Upper lobe of left lung (tissue), 4 donors: Measurements from ENCODE around the gene S100G.

Source experiments
- EP300 ChIP-seq, 4 donors: sonication (generic); formaldehyde crosslinking; IDR thresholded peaks; one replicate each; pipeline ENCODE4 v1.5.1; 2017; ENCODE audit warnings: antibody characterized with exemption in 4 of 4, control low read depth in 2 of 4
- POLR2A ChIP-seq, 4 donors: fragments of 450-650 bp; IDR thresholded peaks; one replicate each; pipeline ENCODE4 v1.5.1; 2016 to 2017; ENCODE audit warnings: antibody characterized with exemption in 4 of 4, mild to moderate bottlenecking in 2 of 4
- POLR2AphosphoS5 ChIP-seq, 2 donors: sonication (generic); formaldehyde crosslinking; IDR thresholded peaks; one replicate each; pipeline ENCODE4 v1.5.1; 2017; ENCODE audit warnings: antibody characterized with exemption in 2 of 2
- TF ChIP-seq, protein P1 (sequence below), 6 experiments: fragments of 450-650 bp in 4 of 6; fragments of 200-600 bp in 2 of 6; sonication (generic) in 2 of 6; IDR thresholded peaks; one replicate each; pipeline ENCODE4 v1.5.1; 2016 to 2019; ENCODE audit warnings: antibody characterized with exemption in 6 of 6

DNA sequence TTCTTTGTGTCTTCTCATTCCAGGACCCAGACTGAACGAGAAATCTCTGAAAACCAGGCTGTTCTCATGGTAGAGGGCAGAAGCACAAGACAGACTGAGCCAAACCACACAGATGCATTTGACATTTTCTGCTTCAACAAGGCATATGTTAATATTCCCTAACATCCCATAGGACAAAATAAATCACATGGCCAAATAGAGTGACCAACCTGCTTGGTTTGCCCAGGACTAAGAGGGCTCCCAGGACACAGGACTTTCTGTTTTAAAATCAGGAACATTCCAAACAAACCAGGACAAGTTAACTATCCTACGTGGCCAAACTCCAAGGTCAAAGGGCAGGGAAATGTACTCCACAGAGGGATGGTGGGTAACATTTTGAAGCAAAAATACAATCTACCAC, 50.8 kb downstream of the S100G start:
- TF ChIP-seq, protein P1, sequence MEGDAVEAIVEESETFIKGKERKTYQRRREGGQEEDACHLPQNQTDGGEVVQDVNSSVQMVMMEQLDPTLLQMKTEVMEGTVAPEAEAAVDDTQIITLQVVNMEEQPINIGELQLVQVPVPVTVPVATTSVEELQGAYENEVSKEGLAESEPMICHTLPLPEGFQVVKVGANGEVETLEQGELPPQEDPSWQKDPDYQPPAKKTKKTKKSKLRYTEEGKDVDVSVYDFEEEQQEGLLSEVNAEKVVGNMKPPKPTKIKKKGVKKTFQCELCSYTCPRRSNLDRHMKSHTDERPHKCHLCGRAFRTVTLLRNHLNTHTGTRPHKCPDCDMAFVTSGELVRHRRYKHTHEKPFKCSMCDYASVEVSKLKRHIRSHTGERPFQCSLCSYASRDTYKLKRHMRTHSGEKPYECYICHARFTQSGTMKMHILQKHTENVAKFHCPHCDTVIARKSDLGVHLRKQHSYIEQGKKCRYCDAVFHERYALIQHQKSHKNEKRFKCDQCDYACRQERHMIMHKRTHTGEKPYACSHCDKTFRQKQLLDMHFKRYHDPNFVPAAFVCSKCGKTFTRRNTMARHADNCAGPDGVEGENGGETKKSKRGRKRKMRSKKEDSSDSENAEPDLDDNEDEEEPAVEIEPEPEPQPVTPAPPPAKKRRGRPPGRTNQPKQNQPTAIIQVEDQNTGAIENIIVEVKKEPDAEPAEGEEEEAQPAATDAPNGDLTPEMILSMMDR (IDR thresholded peaks at IDR 0.05) = no peak
- TF ChIP-seq EP300 (IDR thresholded peaks at IDR 0.05) (no peak), POLR2A (IDR thresholded peaks at IDR 0.05) (no peak), POLR2AphosphoS5 (IDR thresholded peaks at IDR 0.05) (no peak)
